ENCODE measurements around the gene IL1RL1.
"Not testable (repeated sequence)": the region's sequence is repeated elsewhere in the genome, so short reads cannot be mapped to it uniquely, and the experiment has no call there.

IL1RL1 gene

GRCh38 chr2:102291319-102292075, 19.9 kb upstream of the IL1RL1 start:
- DNase-seq (ENCODE audit: low read depth): no peak

GRCh38 chr2:102294802-102295489, 16.4 kb upstream of the IL1RL1 start:
- no peak for DNase-seq (ENCODE audit: low read depth)

- DNase-seq (ENCODE audit: low read depth): no peak
Measured at GRCh38 chr2:102295566-102295965, 15.8 kb upstream of the IL1RL1 start.

- DNase-seq (ENCODE audit: low read depth): no peak
Measured at GRCh38 chr2:102296449-102296848, 14.9 kb upstream of the IL1RL1 start.

- no peak for DNase-seq (ENCODE audit: low read depth)
Measured at GRCh38 chr2:102297891-102298290, 13.5 kb upstream of the IL1RL1 start.

- no peak for DNase-seq (ENCODE audit: low read depth)
Measured at GRCh38 chr2:102301867-102302362, 9.4 kb upstream of the IL1RL1 start.

GRCh38 chr2:102302458-102302857, 8.9 kb upstream of the IL1RL1 start:
- DNase-seq (ENCODE audit: low read depth): no peak

GRCh38 chr2:102303589-102303988, 7.8 kb upstream of the IL1RL1 start:
- DNase-seq (ENCODE audit: low read depth): no peak

GRCh38 chr2:102304268-102304667, 7.1 kb upstream of the IL1RL1 start:
- peak; percentile 37 for DNase-seq (ENCODE audit: low read depth)

GRCh38 chr2:102304711-102305611, 6.4 kb upstream of the IL1RL1 start:
- no peak for DNase-seq (ENCODE audit: low read depth)

GRCh38 chr2:102306125-102306524, 5.2 kb upstream of the IL1RL1 start:
- no peak for DNase-seq (ENCODE audit: low read depth)

GRCh38 chr2:102313025-102313424, 1.7 kb downstream of the IL1RL1 start:
- peak; percentile 44 for DNase-seq (ENCODE audit: low read depth)

GRCh38 chr2:102313471-102313870, 2.1 kb downstream of the IL1RL1 start:
- DNase-seq (ENCODE audit: low read depth): no peak

- no peak for DNase-seq (ENCODE audit: low read depth)
Measured at GRCh38 chr2:102313950-102314349, 2.6 kb downstream of the IL1RL1 start.

GRCh38 chr2:102315921-102316320, 4.6 kb downstream of the IL1RL1 start:
- DNase-seq (ENCODE audit: low read depth): no peak

- no peak for DNase-seq (ENCODE audit: low read depth)
Measured at GRCh38 chr2:102317715-102318114, 6.4 kb downstream of the IL1RL1 start.

GRCh38 chr2:102318437-102318836, 7.1 kb downstream of the IL1RL1 start:
- DNase-seq (ENCODE audit: low read depth): no peak

GRCh38 chr2:102321941-102322719, 10.8 kb downstream of the IL1RL1 start:
- DNase-seq (ENCODE audit: low read depth): no peak

GRCh38 chr2:102324914-102325313, 13.6 kb downstream of the IL1RL1 start:
- DNase-seq (ENCODE audit: low read depth): not testable (repeated sequence)

- DNase-seq (ENCODE audit: low read depth): no peak
Measured at GRCh38 chr2:102331311-102331980, 20.1 kb downstream of the IL1RL1 start.

GRCh38 chr2:102334486-102334885, 23.1 kb downstream of the IL1RL1 start:
- no peak for DNase-seq (ENCODE audit: low read depth)

Measured in HS-5 (cell line).